GM19397 (cell line): ENCODE measurements around the gene LRRK2.

Source experiments
- ATAC-seq: cut with Tn5 transposase; IDR thresholded peaks from one replicate; pipeline ENCODE4 v1.9.1; 2021; ENCODE audit warnings: mild to moderate bottlenecking, moderate library complexity; ENCODE audit not compliant: unreplicated experiment

Gene LRRK2

GRCh38 chr12:40390980-40391379, 166.2 kb downstream of the LRRK2 start:
- ATAC-seq, result no peak

GRCh38 chr12:40393026-40393425, 168.2 kb downstream of the LRRK2 start:
- ATAC-seq, result no peak

- no peak for ATAC-seq
Measured at GRCh38 chr12:40399656-40400055, 174.9 kb downstream of the LRRK2 start.

- ATAC-seq, result no peak
Measured at GRCh38 chr12:40405419-40405818, 180.6 kb downstream of the LRRK2 start.
